HG03280 (cell line): ENCODE measurements around the gene RHOT1.

Experiments used
- ATAC-seq: cut with Tn5 transposase; IDR thresholded peaks from one replicate; pipeline ENCODE4 v1.9.1; 2021; ENCODE audit warnings: mild to moderate bottlenecking, moderate library complexity; ENCODE audit not compliant: unreplicated experiment

RHOT1 gene

DNA sequence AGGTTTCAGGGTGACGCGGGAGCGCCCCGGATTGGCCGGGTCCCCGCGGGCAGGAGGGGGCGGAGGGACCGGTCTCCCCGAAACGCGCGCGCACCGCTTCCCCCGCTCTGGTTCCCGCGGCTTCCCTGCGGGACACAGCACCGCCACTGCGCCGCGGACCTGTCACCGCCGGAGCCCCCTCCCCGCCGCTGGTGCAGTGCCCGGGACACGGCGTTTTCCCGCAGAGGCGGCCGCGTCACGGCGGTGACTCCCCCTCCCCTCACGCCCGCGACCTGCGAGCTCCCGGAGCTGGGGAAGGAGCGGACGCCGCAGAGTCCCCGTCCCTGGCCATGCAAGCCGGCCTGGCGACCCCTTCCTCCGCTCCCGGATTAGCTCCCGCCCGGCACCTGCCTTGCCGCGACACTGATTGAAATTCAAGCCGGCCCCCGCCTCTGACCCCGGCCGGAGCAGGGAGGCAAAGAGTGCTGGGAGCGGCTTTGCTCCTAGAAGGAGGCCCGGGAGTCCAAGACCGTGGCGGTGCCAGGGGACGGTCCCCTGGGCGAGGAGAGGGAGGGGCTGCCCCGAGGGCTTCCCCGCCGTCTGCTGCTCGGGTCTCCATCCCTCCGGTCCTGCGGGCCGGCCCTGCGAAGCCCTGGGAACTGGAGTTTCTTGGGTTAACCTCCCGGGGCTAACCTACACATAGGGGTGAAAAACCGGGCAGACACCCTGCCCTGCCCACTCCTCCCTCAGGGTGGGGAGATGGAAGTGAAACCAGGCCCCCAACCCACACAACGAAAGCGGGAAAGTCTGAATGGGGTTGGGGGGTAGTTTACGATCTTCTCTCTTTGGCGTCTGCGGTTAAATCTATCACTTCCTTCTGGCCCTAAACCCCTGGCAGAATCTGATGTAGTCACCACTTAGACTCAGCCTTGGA lies 124.3 kb downstream of the RHOT1 start:
- no peak for ATAC-seq

DNA sequence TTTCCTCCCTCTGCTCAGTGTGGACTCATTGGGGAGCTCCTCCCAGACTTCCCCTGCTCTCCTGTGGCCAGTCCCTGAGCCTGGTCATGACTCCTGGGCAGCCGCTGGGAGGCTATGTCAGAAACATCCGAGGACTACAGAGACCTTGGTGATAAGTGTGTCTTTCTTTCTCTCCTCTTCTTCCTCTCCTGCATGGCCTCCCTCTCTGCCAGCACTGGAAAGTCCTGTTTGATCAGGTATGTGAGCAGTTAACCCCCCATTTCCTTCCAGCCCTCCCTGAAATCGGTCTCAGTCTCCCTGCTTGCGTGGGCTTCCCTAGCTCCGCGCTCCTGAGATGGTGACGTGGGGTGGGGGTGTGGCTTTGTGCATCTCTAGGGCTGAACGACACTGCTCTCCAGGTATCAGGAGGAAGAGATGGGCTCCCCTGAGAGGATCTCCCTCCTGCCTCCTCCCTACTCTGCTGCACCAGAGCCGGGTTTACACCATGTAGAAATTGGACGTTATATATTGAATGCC lies 125.4 kb downstream of the RHOT1 start:
- no peak for ATAC-seq

DNA sequence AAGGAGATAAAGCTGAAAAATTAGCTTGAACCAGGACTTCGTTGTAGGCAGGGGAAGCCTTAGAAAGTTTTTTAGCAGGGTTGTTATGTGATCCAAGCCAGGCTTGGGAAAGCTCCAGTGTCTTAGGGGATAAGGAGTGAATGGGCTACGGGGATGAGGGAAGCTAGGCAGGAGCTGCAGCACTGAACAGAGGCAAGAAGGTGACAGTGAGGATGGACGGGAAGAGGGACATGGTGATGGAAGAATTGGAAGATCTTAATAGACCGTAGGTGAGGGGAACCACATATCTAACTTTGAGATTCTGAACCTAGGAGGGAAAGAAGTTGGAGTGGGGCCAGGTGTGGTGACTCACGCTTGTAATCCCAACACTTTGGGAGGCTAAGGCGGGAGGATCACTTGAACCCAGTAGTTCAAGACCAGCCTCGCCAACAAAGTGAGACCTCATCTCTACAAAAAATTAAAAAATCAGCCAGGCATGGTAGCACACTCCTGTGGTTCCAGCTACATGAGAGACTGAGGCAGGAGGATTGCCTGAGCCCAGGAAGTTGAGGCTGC lies 126.5 kb downstream of the RHOT1 start:
- no peak for ATAC-seq

DNA sequence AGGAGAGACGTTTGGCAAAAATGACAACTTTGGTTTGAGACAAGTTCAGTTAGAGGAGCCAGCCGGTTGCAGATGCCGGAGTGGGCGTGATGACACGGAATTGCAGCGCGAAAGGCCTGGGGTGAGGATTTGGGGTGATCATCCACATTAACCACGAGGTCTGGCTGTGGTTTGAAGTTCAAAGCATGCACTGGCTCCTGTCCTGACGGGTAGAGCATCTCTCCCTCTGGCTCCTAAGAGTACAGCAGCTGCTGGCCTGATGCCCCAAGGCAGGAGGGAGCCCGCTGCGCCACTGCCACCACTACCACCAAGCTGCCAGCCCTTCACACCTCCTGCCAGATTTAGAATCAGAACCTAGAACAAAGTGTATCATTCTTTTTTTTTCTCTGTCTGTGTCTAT lies 127.1 kb downstream of the RHOT1 start:
- no peak for ATAC-seq

DNA sequence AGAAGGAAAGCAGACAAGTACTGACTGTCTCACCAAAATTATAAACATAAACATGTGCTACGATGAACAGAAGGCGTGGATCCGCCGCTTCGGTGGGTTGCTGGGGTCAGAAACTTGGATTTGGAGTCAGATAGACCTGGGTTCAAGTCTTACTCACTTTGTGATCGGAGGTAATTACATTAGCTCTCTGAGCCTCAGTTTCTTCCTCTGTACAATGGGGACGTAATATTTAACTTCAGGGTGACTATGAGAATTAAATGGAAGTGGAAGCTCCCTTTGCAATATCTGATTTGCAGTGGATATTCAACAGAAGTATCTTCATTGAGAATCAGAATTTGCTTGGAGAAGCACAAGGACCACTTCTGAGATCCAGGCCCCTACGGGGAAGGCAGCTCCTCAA lies 129.5 kb downstream of the RHOT1 start:
- no peak for ATAC-seq

DNA sequence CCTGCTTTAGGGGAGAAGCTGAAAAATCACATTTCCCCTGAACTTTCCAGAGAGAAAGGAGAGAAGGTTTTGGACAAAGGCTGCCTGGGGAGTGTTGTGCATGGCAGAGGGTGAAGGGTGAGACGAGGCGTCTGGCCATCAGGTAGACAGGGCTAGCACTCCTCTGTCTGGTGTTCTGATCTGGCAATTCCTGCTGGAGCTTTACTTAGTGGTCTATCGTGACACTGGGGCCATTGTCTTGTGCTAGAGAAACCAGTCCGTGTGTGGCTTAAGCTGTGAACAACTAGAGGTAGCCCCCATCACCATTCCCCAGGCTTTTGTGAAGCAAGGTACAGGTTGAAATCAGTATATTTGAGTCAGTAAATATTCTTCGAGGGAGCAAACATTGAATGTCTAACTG lies 131.8 kb downstream of the RHOT1 start:
- ATAC-seq = no peak

DNA sequence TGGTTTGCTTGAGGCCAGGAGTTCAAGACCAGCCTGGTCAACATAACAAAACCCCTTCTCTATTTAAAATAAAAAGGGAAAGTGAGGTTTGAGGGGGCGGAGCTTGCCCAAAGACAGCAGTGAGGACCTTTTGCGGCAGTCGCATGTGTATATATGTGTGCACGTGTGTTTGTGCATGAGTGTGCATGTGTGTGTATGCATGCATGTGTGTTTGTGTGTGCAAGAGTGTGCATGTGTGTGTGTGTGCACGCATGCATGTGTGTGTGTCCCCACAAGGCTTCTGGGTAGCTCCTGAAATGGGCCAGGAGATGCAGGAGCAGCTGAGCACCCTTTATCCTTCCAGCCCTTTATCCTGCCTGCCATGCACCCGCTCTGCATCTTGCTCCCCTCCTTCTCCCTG lies 132.3 kb downstream of the RHOT1 start:
- ATAC-seq = no peak
